ENCODE data around the gene DMRT3.

- TF ChIP-seq EP300 (IDR thresholded peaks at IDR 0.05) (no peak), CTCF (IDR thresholded peaks at IDR 0.05) (no peak)
These were observed 735 bp downstream of the DMRT3 start for GRCh38 chr9:976943-977837.
